Measurements from ENCODE around the gene GSG1L2. TPM values are rescaled to one million over a fixed set of nuclear protein-coding genes. Genes with fewer than 3 reads are reported as not detected.

GSG1L2 gene
- polyA plus RNA-seq, 2 of the 4 experiments (the other 2 are of a cell fraction), result not detected

- TF ChIP-seq MAX (IDR thresholded peaks at IDR 0.05) (peak; percentile 86), CEBPB (IDR thresholded peaks at IDR 0.05) (peak; percentile 100), HES2 (IDR thresholded peaks at IDR 0.05) (peak; percentile 97), POLR2AphosphoS2 (conservative IDR thresholded peaks at IDR 0.05; ENCODE audit: low read length) (no peak), HEYL (CRISPR knock-in tag; IDR thresholded peaks at IDR 0.05) (peak; percentile 79; the same call in 1 of the 2 replicates), RCOR1 (IDR thresholded peaks at IDR 0.05; ENCODE audit: low read depth, low read length) (no peak), CBX8 (IDR thresholded peaks at IDR 0.05) (no peak), ZSCAN20 (CRISPR knock-in tag; IDR thresholded peaks at IDR 0.05) (0 out of 2 replicates have a peak, but pooled peaks have one; percentile 56), HMGXB4 (CRISPR knock-in tag; IDR thresholded peaks at IDR 0.05; ENCODE audit: borderline replicate concordance) (no peak; the same call in 1 of the 2 replicates), HOXA7 (CRISPR knock-in tag; IDR thresholded peaks at IDR 0.05) (no peak; the same call in 1 of the 2 replicates), RFX5 (IDR thresholded peaks at IDR 0.05) (no peak), TP53 (CRISPR knock-in tag; IDR thresholded peaks at IDR 0.05) (no peak), HDAC2 (IDR thresholded peaks at IDR 0.05) (no peak), CHD2 (IDR thresholded peaks at IDR 0.05; ENCODE audit: low read length, partially characterized antibody) (no peak), CHD4 (IDR thresholded peaks at IDR 0.05; ENCODE audit: borderline replicate concordance) (no peak), EP300 (IDR thresholded peaks at IDR 0.05) (peak; percentile 99), TFCP2L1 (CRISPR knock-in tag; IDR thresholded peaks at IDR 0.05) (0 out of 2 replicates have a peak, but pooled peaks have one; percentile 30), REST (IDR thresholded peaks at IDR 0.05) (no peak), MAZ (IDR thresholded peaks at IDR 0.05; ENCODE audit: borderline replicate concordance, low read depth, low read length) (no peak), SMC3 (IDR thresholded peaks at IDR 0.05) (peak; percentile 62; the same call in 2 of the 3 replicates), E2F6 (IDR thresholded peaks at IDR 0.05; ENCODE audit: borderline replicate concordance, low read depth) (peak; percentile 20; the same call in 1 of the 2 replicates), FOSB (CRISPR knock-in tag; IDR thresholded peaks at IDR 0.05) (no peak; the same call in 1 of the 2 replicates), ESRRA (IDR thresholded peaks at IDR 0.05; ENCODE audit: borderline replicate concordance, low read length) (peak; percentile 85), NPAS2 (CRISPR knock-in tag; IDR thresholded peaks at IDR 0.05; ENCODE audit: borderline replicate concordance) (no peak), JUN (IDR thresholded peaks at IDR 0.05) (peak; percentile 99 to 100), EHF (CRISPR knock-in tag; IDR thresholded peaks at IDR 0.05) (peak; percentile 62; the same call in 1 of the 2 replicates), HOXB13 (CRISPR knock-in tag; IDR thresholded peaks at IDR 0.05; ENCODE audit: low read depth) (peak; percentile 28; the same call in 1 of the 2 replicates), CBX2 (IDR thresholded peaks at IDR 0.05; ENCODE audit: borderline replicate concordance, low read depth) (no peak), POLR2A (IDR thresholded peaks at IDR 0.05; ENCODE audit: low read length) (no peak), FOSL2 (IDR thresholded peaks at IDR 0.05) (peak; percentile 96), FOSL2 (CRISPR knock-in tag; IDR thresholded peaks at IDR 0.05) (peak; percentile 94)
- TF ChIP-seq, protein P1, sequence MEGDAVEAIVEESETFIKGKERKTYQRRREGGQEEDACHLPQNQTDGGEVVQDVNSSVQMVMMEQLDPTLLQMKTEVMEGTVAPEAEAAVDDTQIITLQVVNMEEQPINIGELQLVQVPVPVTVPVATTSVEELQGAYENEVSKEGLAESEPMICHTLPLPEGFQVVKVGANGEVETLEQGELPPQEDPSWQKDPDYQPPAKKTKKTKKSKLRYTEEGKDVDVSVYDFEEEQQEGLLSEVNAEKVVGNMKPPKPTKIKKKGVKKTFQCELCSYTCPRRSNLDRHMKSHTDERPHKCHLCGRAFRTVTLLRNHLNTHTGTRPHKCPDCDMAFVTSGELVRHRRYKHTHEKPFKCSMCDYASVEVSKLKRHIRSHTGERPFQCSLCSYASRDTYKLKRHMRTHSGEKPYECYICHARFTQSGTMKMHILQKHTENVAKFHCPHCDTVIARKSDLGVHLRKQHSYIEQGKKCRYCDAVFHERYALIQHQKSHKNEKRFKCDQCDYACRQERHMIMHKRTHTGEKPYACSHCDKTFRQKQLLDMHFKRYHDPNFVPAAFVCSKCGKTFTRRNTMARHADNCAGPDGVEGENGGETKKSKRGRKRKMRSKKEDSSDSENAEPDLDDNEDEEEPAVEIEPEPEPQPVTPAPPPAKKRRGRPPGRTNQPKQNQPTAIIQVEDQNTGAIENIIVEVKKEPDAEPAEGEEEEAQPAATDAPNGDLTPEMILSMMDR (IDR thresholded peaks at IDR 0.05), result no peak
- TF ChIP-seq, protein P2, sequence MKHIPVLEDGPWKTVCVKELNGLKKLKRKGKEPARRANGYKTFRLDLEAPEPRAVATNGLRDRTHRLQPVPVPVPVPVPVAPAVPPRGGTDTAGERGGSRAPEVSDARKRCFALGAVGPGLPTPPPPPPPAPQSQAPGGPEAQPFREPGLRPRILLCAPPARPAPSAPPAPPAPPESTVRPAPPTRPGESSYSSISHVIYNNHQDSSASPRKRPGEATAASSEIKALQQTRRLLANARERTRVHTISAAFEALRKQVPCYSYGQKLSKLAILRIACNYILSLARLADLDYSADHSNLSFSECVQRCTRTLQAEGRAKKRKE (CRISPR knock-in tag; IDR thresholded peaks at IDR 0.05; ENCODE audit: low read depth), result peak; percentile 36
Observed at GRCh38 chr17:9837551-9838471, 15.9 kb upstream of the GSG1L2 start (continued).

All from A549 (cell line).